ENCODE results near the gene TUBGCP3. TPM values are rescaled to one million over a fixed set of nuclear protein-coding genes. Genes with fewer than 3 reads are reported as not detected.
"Not testable (repeated sequence)": the region's sequence is repeated elsewhere in the genome, so short reads cannot be mapped to it uniquely, and the experiment has no call there.

Gene TUBGCP3
- total RNA-seq, 2 donors from 2014 or later, result 26.7 to 30.0 TPM

- H3K36me3 ChIP-seq (replicated peaks in 1 of 2; ENCODE audit: insufficient read depth in 1 of 2, low read depth in 2 of 2), result peaks cover 4 to 11% of the 10 kb centered on the region in 2 donors
- TF ChIP-seq, protein P1, sequence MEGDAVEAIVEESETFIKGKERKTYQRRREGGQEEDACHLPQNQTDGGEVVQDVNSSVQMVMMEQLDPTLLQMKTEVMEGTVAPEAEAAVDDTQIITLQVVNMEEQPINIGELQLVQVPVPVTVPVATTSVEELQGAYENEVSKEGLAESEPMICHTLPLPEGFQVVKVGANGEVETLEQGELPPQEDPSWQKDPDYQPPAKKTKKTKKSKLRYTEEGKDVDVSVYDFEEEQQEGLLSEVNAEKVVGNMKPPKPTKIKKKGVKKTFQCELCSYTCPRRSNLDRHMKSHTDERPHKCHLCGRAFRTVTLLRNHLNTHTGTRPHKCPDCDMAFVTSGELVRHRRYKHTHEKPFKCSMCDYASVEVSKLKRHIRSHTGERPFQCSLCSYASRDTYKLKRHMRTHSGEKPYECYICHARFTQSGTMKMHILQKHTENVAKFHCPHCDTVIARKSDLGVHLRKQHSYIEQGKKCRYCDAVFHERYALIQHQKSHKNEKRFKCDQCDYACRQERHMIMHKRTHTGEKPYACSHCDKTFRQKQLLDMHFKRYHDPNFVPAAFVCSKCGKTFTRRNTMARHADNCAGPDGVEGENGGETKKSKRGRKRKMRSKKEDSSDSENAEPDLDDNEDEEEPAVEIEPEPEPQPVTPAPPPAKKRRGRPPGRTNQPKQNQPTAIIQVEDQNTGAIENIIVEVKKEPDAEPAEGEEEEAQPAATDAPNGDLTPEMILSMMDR (IDR thresholded peaks at IDR 0.05), result no peak
- H3K4me1 ChIP-seq, result no peaks in the 10 kb centered on the region
- WGBS, 2 donors, result 90 to 93% methylated on average over 7 of the region's 7 CpGs
- H3K9me3 ChIP-seq, result no peaks in the 10 kb centered on the region
- no peak overlapping the region for H3K27ac ChIP-seq
- DNase-seq, result no peak
- intact Hi-C loops (cut with DNase I), result no loop called here
- ATAC-seq, result no peak
- H3K27me3 ChIP-seq, result no peaks in the 10 kb centered on the region
- H3K4me3 ChIP-seq, result no peak overlapping the region
These were observed 91.8 kb downstream of the TUBGCP3 start for GRCh38 chr13:112496166-112496565.

DNA sequence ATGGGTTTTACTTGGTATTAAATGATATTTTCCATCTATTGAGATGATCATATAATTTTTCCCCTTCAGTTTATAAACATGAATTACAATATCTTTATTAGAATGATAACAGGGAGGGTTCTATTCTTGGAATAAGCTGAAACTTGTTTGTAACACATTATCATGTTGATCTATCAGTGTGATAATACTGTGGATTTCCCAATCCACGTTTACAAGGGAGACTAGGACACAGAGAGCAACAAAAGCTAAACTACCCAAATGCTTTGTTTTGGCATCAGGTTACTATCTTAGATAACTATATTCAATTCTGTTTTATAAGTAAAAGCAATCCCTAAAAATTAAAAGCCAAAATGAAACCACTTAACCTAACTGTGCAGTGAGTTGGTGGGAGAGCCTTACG lies 92.5 kb downstream of the TUBGCP3 start:
- Histone ChIP-seq H3K4me1 (no peaks in the 10 kb centered on the region), H3K27ac (no peak overlapping the region), H3K9me3 (no peaks in the 10 kb centered on the region), H3K36me3 (replicated peaks in 1 of 2; ENCODE audit: insufficient read depth in 1 of 2, low read depth in 2 of 2) (peaks cover 4 to 11% of the 10 kb centered on the region in 2 donors), H3K4me3 (no peak overlapping the region), H3K27me3 (no peaks in the 10 kb centered on the region)
- TF ChIP-seq, protein P1 (IDR thresholded peaks at IDR 0.05), result no peak
- TF ChIP-seq POLR2A (IDR thresholded peaks at IDR 0.05), result no peak
- no peak for ATAC-seq
- intact Hi-C loops (cut with DNase I), result no loop called here
- 83% methylated on average over 2 of the region's 2 CpGs for WGBS, 2 donors
- no peak for DNase-seq

GRCh38 chr13:112489199-112489598 lies 98.8 kb downstream of the TUBGCP3 start:
- no peak for TF ChIP-seq POLR2A (IDR thresholded peaks at IDR 0.05)
- TF ChIP-seq, protein P1 (IDR thresholded peaks at IDR 0.05), result no peak
- H3K36me3 ChIP-seq (replicated peaks in 1 of 2; ENCODE audit: insufficient read depth in 1 of 2, low read depth in 2 of 2), result peaks cover 0 to 3% of the 10 kb centered on the region in 2 donors
- H3K9me3 ChIP-seq, result no peaks in the 10 kb centered on the region
- 96% methylated on average over 6 of the region's 6 CpGs; no CpG with 5 or more reads in 1 of the 2 donors for WGBS, 2 donors
- H3K27me3 ChIP-seq, result no peaks in the 10 kb centered on the region
- no peaks in the 10 kb centered on the region for H3K4me1 ChIP-seq
- no peak for DNase-seq
- no peak overlapping the region for H3K4me3 ChIP-seq
- intact Hi-C loops (cut with DNase I), result no loop called here
- no peak for ATAC-seq
- no peak overlapping the region for H3K27ac ChIP-seq

DNA sequence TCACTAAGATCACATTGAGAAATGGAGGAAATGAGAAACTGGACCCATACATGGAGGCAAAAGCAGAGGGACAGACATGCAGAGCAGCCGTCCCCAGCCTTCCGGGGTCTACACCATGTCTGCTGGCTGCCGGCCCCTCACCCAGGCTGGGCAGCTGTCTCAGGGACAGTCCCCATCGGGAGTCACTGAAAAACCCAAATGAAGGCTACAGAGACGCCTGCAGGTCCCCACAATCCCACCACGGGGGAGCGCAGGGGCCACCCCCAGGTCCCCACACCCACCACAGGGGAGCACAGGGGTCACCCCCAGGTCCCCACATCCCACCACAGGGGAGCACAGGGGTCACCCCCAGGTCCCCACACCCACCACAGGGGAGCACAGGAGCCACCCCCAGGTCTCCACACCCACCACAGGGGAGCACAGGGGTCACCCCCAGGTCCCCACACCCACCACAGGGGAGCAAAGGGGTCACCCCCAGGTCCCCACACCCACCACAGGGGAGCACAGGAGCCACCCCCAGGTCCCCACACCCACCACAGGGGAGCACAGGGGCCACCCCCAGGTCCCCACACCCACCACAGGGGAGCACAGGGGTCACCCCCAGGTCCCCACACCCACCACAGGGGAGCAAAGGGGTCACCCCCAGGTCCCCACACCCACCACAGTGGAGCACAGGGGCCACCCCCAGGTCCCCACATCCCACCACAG lies 99.5 kb downstream of the TUBGCP3 start:
- intact Hi-C loops (cut with DNase I); H3K9me3 ChIP-seq; DNase-seq; H3K27ac ChIP-seq; H3K4me1 ChIP-seq; ATAC-seq; H3K27me3 ChIP-seq; H3K4me3 ChIP-seq; H3K36me3 ChIP-seq (replicated peaks in 1 of 2; ENCODE audit: insufficient read depth in 1 of 2, low read depth in 2 of 2): not testable (repeated sequence)
- WGBS, 2 donors, result 96 to 100% methylated on average over 4 to 7 of the region's 7 CpGs

- no peak for DNase-seq
- Histone ChIP-seq H3K9me3 (no peaks in the 10 kb centered on the region), H3K27ac (no peak overlapping the region), H3K4me3 (no peak overlapping the region), H3K36me3 (replicated peaks in 1 of 2; ENCODE audit: insufficient read depth in 1 of 2, low read depth in 2 of 2) (peaks cover 0 to 3% of the 10 kb centered on the region in 2 donors), H3K4me1 (no peaks in the 10 kb centered on the region), H3K27me3 (no peaks in the 10 kb centered on the region)
- no peak for TF ChIP-seq POLR2A (IDR thresholded peaks at IDR 0.05)
- TF ChIP-seq, protein P1 (IDR thresholded peaks at IDR 0.05), result no peak
- no peak for ATAC-seq
- intact Hi-C loops (cut with DNase I), result no loop called here
- 91 to 96% methylated on average over 8 of the region's 8 CpGs for WGBS, 2 donors
These were observed 100.8 kb downstream of the TUBGCP3 start for GRCh38 chr13:112487127-112487517.
